Islet of Langerhans (tissue), 1 donor: ENCODE results near the gene YAE1.

ENCODE experiments used
- FAIRE-seq: peaks from one replicate; lab custom pipeline; 2011; peaks lifted over from hg19 to GRCh38; lab: Jason Lieb, UNC

The YAE1 gene

DNA sequence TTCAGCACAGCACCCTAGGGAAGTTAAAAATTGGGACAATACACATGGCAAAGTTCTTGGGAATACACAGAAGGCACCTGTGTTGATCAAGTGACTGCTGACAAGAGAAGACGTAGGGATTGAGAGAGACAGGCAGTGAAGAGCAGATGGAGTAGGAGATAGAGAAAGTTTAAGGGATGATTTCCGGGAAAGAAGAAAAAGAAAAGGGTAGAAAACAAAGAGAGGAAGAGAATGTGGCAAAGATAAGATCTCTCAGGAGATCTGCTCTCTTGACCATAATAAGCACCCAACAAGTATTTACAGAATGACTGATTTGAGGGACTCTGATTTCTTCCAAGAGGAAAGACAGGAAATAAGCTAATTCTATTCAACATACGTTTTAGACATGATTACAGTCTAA, 42.1 kb downstream of the YAE1 start:
- no peak for FAIRE-seq

DNA sequence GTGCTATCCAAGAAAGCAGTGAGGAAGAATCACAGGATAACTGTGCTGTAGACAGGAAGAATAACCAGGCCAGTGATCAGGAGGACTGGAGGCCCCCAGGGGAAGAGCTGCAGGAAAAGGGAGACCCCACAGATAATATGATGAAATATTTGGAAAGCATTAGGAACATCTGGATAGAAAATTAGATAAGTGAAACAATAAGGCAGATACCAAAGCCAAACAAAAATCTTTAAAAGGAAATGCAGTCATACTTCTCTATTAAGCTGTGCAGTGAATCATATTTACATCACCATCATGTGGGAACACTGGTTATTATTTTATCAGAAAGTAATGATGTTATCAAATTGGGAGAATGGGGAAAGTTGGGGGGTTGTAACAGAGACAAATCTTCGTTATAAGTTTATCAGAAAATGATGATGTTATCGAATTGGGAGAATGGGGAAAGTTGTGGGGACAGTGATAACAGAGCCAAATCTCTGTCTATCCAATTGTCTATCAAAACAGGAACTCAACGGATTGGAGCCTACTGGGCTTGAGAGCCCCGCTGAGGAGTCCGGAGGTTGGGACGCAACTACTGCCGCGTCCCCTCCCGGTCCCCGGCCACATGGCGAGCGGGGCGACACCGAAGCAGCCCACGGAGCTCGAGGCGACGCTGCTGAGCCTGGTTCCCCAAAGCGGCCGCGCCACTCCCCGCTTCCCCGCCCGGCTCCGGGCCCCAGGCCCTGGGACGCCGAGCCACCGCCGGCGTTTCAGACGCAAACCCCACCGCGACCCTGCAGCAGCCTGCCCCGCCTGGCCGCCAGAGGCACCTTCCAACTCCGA, 43.1 kb downstream of the YAE1 start:
- no peak for FAIRE-seq

DNA sequence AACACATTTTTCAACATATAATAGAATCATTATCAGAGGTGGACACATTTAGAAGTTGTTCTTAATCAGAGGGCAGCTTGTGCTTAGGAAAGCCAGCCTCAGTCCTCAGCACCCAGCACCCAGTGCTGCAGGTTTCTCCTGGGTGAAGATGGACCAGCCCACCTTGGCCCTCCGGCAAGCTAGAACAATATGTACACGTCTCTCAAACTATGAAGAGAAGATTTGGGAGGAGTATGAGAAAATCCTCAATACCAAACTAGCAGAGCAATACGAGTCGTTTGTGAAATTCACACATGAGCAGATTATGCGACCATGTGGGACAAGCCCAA, 43.7 kb downstream of the YAE1 start:
- FAIRE-seq = no peak

DNA sequence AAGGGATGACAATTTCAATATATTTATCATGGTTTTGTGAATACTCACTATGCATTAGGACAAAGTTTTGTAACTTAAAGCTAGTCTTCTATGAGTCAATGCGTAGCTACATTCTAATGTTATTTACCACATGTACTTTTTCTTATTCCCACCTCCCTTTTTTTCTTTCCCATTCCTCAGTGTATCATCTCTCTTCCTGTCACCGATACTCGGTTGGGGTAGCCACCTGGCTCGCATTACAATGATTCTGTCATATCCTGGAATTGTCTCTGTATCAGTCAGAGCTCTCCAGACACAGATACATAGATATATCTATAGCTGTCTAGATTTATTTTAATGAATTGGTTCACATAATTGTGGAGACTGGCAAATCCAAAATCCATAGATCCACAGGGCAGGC, 47.4 kb downstream of the YAE1 start:
- no peak for FAIRE-seq

DNA sequence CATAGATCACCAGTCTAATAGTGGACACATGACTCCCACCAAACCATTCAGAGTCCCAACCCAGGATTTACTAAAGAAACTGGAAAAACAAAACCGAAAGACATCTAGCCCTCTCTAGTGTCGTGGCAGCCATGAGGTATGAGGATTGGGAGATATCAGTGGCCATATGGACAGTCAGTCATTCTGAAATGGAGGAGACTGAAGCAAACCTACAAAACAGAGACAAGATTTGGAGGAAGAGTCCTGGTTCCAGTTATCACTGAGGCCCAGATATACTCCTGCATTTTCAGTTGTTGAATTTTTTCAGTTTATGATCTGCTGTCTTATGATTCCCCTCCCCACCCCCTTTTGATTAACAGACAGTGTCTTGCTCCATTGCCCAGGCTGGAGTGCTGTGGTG, 48.1 kb downstream of the YAE1 start:
- FAIRE-seq = no peak

DNA sequence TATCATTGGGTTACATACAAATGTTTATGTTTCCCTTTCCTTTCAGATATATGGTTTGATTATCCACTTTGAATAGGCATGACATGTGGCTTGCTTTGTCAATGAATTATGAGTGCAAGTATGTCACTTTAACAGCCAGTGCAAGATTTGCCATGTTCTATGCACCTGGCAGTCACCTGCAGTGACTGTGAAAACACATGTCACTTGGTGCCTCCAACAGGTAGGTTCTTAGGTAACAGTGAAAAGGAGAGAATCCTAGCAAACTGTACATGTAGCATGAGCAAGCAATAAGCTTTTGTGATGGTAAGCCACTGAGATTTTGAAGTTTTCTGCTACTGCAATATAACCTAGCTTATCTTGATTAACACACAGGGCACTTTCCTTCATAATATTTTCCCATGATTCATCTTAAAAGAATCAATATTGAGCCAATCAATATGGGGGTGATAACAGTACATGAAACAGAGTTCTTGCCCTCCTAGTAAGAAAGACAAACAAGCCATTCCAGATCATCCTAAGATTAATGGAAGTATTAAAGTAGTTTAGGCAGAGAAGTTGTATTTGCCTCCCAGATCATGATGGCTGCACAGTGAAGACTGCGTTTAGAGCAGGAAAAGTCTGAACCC, 49.3 kb downstream of the YAE1 start:
- FAIRE-seq = no peak

DNA sequence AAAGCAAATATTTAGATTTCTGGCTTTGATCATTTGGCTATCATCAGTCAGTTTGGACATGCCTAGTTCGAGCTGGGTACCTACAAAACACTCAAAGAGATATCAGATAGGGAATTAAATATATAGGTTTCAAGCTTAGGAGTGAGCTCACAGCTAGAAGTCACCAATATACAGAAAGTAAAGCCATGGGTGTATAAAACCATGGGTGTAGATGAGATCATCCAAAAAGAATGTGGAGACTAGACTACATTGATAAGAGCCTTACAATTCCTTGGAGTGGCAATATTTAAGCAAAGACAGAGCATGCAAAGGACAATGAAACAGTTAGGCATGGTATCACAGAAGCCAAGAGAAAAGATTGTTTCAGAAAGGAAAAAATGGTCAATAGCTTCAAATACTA, 49.9 kb downstream of the YAE1 start:
- no peak for FAIRE-seq

DNA sequence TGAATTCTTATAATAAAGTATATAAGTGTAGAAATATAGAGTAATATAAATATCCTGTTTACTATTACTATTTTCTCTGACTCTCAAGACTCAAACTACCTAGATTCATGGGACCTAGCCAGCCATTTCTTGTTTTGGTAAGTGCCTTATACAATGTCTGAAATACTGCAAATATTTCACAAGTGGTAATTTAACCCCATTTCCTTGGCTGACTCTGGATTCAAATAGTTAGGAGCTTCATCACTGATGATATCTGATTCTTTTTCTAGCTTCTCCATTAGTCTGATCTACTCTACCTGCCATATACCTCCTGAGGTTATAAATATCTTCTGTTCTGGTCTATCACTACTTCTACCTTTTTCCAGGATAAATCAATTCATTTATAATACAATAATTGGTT, 50.8 kb downstream of the YAE1 start:
- no peak for FAIRE-seq

DNA sequence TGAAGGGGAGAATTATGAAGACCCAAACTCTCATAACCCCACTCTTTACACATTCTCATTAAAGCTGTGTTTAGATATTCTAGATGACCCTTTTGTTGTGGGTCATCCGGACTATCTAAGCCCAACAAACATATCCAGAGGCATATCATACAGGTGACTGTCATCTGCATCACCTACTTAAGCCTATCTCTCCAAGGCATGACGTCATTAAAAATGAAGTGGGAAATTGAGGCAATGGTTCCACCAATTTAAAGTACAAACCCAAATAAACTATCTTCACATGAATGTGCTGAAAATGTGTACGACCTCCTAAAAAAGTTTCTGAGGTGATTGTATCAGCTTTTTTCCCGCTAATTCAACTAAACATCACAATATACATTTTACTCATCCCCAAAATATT, 52.7 kb downstream of the YAE1 start:
- FAIRE-seq = no peak

DNA sequence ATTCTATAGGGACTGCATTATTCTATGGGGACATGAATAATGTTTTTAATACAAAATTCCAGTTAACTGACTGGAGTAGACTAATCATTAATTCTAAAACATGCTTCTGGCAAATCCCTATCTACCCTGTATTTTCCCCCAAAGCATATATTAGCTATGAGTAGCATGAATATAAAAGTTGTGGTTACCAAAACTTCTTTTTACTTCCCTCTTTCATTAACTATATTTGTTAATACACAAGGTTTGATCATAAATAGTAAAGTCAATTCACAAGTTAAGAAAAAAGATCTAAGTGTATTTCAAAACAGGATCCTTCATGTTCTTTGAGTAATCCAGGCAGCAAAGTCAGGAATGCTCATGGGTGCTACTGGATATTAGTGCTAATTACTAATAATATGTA, 54.3 kb downstream of the YAE1 start:
- FAIRE-seq = no peak

DNA sequence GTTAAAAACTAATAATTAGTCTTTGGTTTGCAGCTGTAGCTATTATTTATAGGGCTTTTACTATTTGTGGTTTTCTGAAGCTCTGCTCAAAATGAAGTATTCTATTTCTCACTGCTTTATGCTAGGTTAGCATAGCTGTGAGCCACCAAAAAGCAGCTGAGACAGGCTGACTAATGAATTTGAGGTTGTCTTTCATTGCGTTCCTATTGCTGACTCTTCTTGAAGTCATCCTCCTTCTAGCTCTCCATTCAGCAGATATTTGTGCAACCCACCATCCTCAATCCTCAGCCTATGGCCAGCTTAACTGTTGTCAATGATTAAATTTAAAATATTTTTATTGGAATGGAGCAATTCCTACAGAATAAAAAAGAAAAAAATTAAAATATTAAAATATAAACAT, 55.1 kb downstream of the YAE1 start:
- no peak for FAIRE-seq

DNA sequence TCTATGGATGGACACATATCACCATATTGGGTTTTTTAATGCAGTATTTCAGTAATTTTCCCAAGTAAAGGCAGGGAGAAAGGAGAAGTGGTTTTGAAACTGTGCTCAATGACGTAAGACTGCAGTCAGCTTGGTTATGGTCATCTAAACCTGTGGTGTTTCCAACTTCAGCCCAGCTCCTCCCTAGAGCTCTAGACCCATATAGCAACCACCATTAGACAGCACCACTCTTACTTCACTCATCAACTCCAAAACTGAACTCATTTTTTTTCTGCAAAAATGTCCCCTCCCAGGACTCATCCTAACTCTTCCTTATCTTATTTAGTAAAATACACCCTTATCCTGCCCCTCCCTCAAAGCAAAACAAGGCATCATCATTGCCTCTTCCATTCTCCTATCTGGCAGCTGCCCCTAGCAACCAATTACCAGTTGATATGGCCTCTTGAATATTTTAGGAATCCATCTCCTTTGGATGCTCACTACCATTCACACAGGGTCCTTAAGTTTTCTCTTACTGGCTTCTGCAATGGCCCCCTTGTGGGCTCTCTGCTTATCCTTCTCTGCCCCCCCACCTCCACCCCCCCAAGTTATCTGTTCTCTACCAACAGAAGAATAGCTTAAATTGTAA, 55.7 kb downstream of the YAE1 start:
- FAIRE-seq = no peak
